Transverse colon (tissue), 4 donors: Measurements from ENCODE around the gene ADD1. TPM values are rescaled to one million over a fixed set of nuclear protein-coding genes. Genes with fewer than 3 reads are reported as not detected.

Experiments used
- DNase-seq: peaks from one replicate; pipeline ENCODE4 v3.0.0-alpha.2; 2019
- H3K27ac ChIP-seq, 4 donors: fragments of 200-600 bp; sonication (generic); 2 replicates each; pipeline ENCODE4 v1.5.1; 2016 to 2018; ENCODE audit warnings: inconsistent platforms in 4 of 4
- H3K27me3 ChIP-seq: fragments of 200-600 bp; sonication (generic); 2 replicates; pipeline ENCODE4 v1.5.1; 2017; ENCODE audit warnings: inconsistent platforms
- H3K36me3 ChIP-seq, 4 donors: fragments of 200-600 bp; sonication (generic); 2 replicates each; pipeline ENCODE4 v1.5.1; 2017 to 2019; ENCODE audit warnings: inconsistent platforms in 4 of 4
- H3K4me1 ChIP-seq, 4 donors: fragments of 200-600 bp; sonication (generic); 2 replicates each; pipeline ENCODE4 v1.5.1; 2017 to 2020; ENCODE audit warnings: inconsistent platforms in 4 of 4
- H3K4me3 ChIP-seq, 4 donors: fragments of 200-600 bp; sonication (generic); 1 replicate in 1 of 4; 2 replicates in 3 of 4; pipeline versions ENCODE4 v1.5.1 to v1.6.1; 2017 to 2019; ENCODE audit warnings: inconsistent platforms in 4 of 4
- H3K9me3 ChIP-seq, 2 donors: fragments of 200-600 bp; sonication (generic); 2 replicates each; pipeline ENCODE4 v1.5.1; 2017 to 2019; ENCODE audit warnings: inconsistent platforms in 2 of 2
- CTCF ChIP-seq, 5 experiments: fragments of 200-600 bp in 3 of 5; fragments of 450-650 bp in 2 of 5; sonication (generic) in 3 of 5; IDR thresholded peaks; 1 replicate in 2 of 5; 2 replicates in 3 of 5; pipeline ENCODE4 v1.5.1; 2016 to 2017; ENCODE audit warnings: antibody characterized with exemption in 5 of 5, inconsistent platforms in 3 of 5, mild to moderate bottlenecking in 2 of 5, moderate library complexity in 1 of 5
- EP300 ChIP-seq: sonication (generic); formaldehyde crosslinking; IDR thresholded peaks from one replicate; pipeline ENCODE4 v1.6.1; 2017; ENCODE audit warnings: antibody characterized with exemption, low read depth
- POLR2A ChIP-seq: fragments of 450-650 bp; IDR thresholded peaks from one replicate; pipeline ENCODE4 v1.6.1; 2016; ENCODE audit warnings: antibody characterized with exemption, mild to moderate bottlenecking, moderate library complexity
- POLR2AphosphoS5 ChIP-seq, 3 donors: sonication (generic); formaldehyde crosslinking; IDR thresholded peaks; one replicate each; pipeline ENCODE4 v1.6.1; 2016; ENCODE audit warnings: antibody characterized with exemption in 3 of 3
- WGBS, 2 donors: methylation state at CpG; one replicate each; pipeline ENCODE4 v1.1.5; 2018; ENCODE audit warnings: low coverage in 1 of 2; 5-methylcytosine and 5-hydroxymethylcytosine counted together
- in situ Hi-C, 4 donors: fragments of 200-750 bp; cut with MboI; loops; one replicate each; pipeline versions ENCODE4 v1.15.0 to v1.15.1; 2017; ENCODE audit warnings: low sequenced_read_pairs in 3 of 4, low pct_ligation_motif_present in 1 of 4, low pct_unique_long_range_greater_than_20kb in 1 of 4
- intact Hi-C: fragments of 100-400 bp; cut with DNase I; formaldehyde crosslinking; loops from one replicate; pipeline ENCODE4 v1.15.1; 2023; ENCODE audit warnings: low total_unique reads
- total RNA-seq, 4 donors: library from RNA; depleted of rRNA; stranded (reverse); fragments of >200 nt; gene quantifications; one replicate each; pipeline ENCODE4 v1.1.0, GENCODE V29; 2016

Gene ADD1
- total RNA-seq, 4 donors from 2014 or later = 218 to 392 (median 299) TPM

- no peak for TF ChIP-seq CTCF (IDR thresholded peaks at IDR 0.05)
- no peak for TF ChIP-seq EP300
- TF ChIP-seq POLR2AphosphoS5 (IDR thresholded peaks at IDR 0.05) = no peak
- TF ChIP-seq POLR2A = no peak
- intact Hi-C loops (loop anchor here (5.0 kb wide), 2 partner anchors 88 to 168 kb away; partner anchors contain the start of gene ADD1), in situ Hi-C loops (loop anchor here in 2 of 4 donors (25.0 kb wide), 1 partner anchor 168 kb away; the partner anchor contains the start of gene TNIP2 (in 2 of the 2))
- Histone ChIP-seq H3K36me3 (peaks cover 0 to 27% (median 6%) of the 10 kb centered on the region in 4 donors), H3K27ac (peak overlapping the region; percentile 90 to 97 (median 92)), H3K4me1 (peaks cover 7 to 39% (median 29%) of the 10 kb centered on the region in 4 donors), H3K4me3 (no peak overlapping the region), H3K9me3 (no peaks in the 10 kb centered on the region), H3K27me3 (no peaks in the 10 kb centered on the region)
- 71 to 85% methylated on average over 6 to 9 of the region's 12 CpGs for WGBS, 2 donors
- no peak for DNase-seq
Measured at GRCh38 chr4:2930135-2930757, 86.6 kb downstream of the ADD1 start.

GRCh38 chr4:2930758-2931511 is 87.3 kb downstream of the ADD1 start:
- intact Hi-C loops = loop anchor here (5.0 kb wide), 2 partner anchors 89 to 169 kb away; partner anchors contain the start of gene ADD1
- Histone ChIP-seq H3K36me3 (peaks cover 0 to 22% (median 6%) of the 10 kb centered on the region in 4 donors), H3K4me3 (no peak overlapping the region), H3K9me3 (no peaks in the 10 kb centered on the region), H3K4me1 (peaks cover 11 to 46% (median 36%) of the 10 kb centered on the region in 4 donors), H3K27me3 (no peaks in the 10 kb centered on the region), H3K27ac (peak overlapping the region; percentile 90 to 97 (median 92))
- in situ Hi-C loops = loop anchor here in 2 of 4 donors (25.0 kb wide), 1 partner anchor 169 kb away; the partner anchor contains the start of gene TNIP2 (in 2 of the 2)
- TF ChIP-seq POLR2A (no peak), CTCF (IDR thresholded peaks at IDR 0.05) (peak in 1 of 5 experiments; percentile 35)
- peak; percentile 45 for DNase-seq
- WGBS, 2 donors = 64% methylated on average over 31 of the region's 34 CpGs; no CpG with 5 or more reads in 1 of the 2 donors

- intact Hi-C loops (loop anchor here (5.0 kb wide), 2 partner anchors 89 to 169 kb away; partner anchors contain the start of gene ADD1), in situ Hi-C loops (loop anchor here in 2 of 4 donors (25.0 kb wide), 1 partner anchor 169 kb away; the partner anchor contains the start of gene TNIP2 (in 2 of the 2))
- Histone ChIP-seq H3K27me3 (no peaks in the 10 kb centered on the region), H3K27ac (peak overlapping the region; percentile 90 to 97 (median 92)), H3K4me3 (no peak overlapping the region), H3K4me1 (peaks cover 11 to 51% (median 37%) of the 10 kb centered on the region in 4 donors), H3K9me3 (no peaks in the 10 kb centered on the region), H3K36me3 (peaks cover 0 to 14% (median 6%) of the 10 kb centered on the region in 4 donors)
- WGBS, 2 donors = 77% methylated on average over 36 of the region's 38 CpGs; no CpG with 5 or more reads in 1 of the 2 donors
- peak; percentile 61 for DNase-seq
- TF ChIP-seq POLR2AphosphoS5 (IDR thresholded peaks at IDR 0.05) = peak in 2 of 3 donors; percentile 4 to 14
- TF ChIP-seq POLR2A = no peak
Measured at GRCh38 chr4:2931512-2932301, 88.1 kb downstream of the ADD1 start.

GRCh38 chr4:2932321-2932950 is 88.8 kb downstream of the ADD1 start:
- 77% methylated on average over 17 of the region's 18 CpGs; no CpG with 5 or more reads in 1 of the 2 donors for WGBS, 2 donors
- H3K27me3 ChIP-seq = no peaks in the 10 kb centered on the region
- peaks cover 0 to 10% (median 4%) of the 10 kb centered on the region in 4 donors for H3K36me3 ChIP-seq
- DNase-seq = no peak
- peak overlapping the region; percentile 90 to 97 (median 92) for H3K27ac ChIP-seq
- in situ Hi-C loops = loop anchor here in 2 of 4 donors (25.0 kb wide), 1 partner anchor 170 kb away; the partner anchor contains the start of gene TNIP2 (in 2 of the 2)
- TF ChIP-seq EP300 (no peak), POLR2A (no peak), CTCF (IDR thresholded peaks at IDR 0.05) (no peak), POLR2AphosphoS5 (IDR thresholded peaks at IDR 0.05) (no peak)
- H3K9me3 ChIP-seq = no peaks in the 10 kb centered on the region
- H3K4me3 ChIP-seq = no peak overlapping the region
- H3K4me1 ChIP-seq = peaks cover 11 to 51% (median 37%) of the 10 kb centered on the region in 4 donors
- intact Hi-C loops = loop anchor here (5.0 kb wide), 2 partner anchors 90 to 170 kb away; partner anchors contain the start of gene ADD1
